Right lobe of liver (tissue), 6 donors: ENCODE data around the gene BMP2K. TPM values are rescaled to one million over a fixed set of nuclear protein-coding genes. Genes with fewer than 3 reads are reported as not detected.
A peak's percentile ranks its signal among the peaks of the same experiment; 100 is the strongest.

Experiments
- ATAC-seq, 4 donors: fragments of 200-7000 bp; cut with Tn5 transposase; one replicate each; pipeline ENCODE4 v1.9.1; 2020; ENCODE audit warnings: mild to moderate bottlenecking in 4 of 4, moderate library complexity in 4 of 4
- DNase-seq, 3 donors: peaks; one replicate each; pipeline ENCODE4 v3.0.0-alpha.2; 2020
- H3K27ac ChIP-seq, 3 donors: fragments of 200-600 bp; one replicate each; pipeline ENCODE4 v1.8.0; 2022
- H3K27me3 ChIP-seq, 2 donors: fragments of 200-600 bp; one replicate each; pipeline ENCODE4 v1.8.0; 2022
- H3K36me3 ChIP-seq, 4 donors: fragments of 200-600 bp; sonication (generic) in 1 of 4; one replicate each; pipeline versions ENCODE4 v1.5.1 to v1.8.0; 2017 to 2022; ENCODE audit warnings: control low read depth in 1 of 4
- H3K4me1 ChIP-seq, 4 donors: fragments of 200-600 bp; sonication (generic) in 1 of 4; one replicate each; pipeline versions ENCODE4 v1.5.1 to v1.8.0; 2017 to 2022; ENCODE audit warnings: control low read depth in 1 of 4
- H3K4me3 ChIP-seq, 3 donors: fragments of 200-600 bp; one replicate each; pipeline ENCODE4 v1.8.0; 2022
- H3K9me3 ChIP-seq, 4 donors: fragments of 200-600 bp; sonication (generic) in 1 of 4; one replicate each; pipeline versions ENCODE4 v1.5.1 to v1.8.0; 2017 to 2022; ENCODE audit warnings: control low read depth in 1 of 4
- CTCF ChIP-seq, 4 donors: fragments of 200-600 bp in 3 of 4; fragments of 450-650 bp in 1 of 4; IDR thresholded peaks; one replicate each; pipeline versions ENCODE4 v1.5.1 to v1.8.0; 2016 to 2022; ENCODE audit warnings: antibody characterized with exemption in 4 of 4, mild to moderate bottlenecking in 2 of 4
- POLR2A ChIP-seq: fragments of 450-650 bp; IDR thresholded peaks from one replicate; pipeline ENCODE4 v1.6.1; 2017; ENCODE audit warnings: antibody characterized with exemption, mild to moderate bottlenecking
- WGBS: methylation state at CpG from one replicate; pipeline ENCODE4 v1.1.6; 2018; ENCODE audit warnings: low coverage, low lambda C conversion rate; ENCODE audit not compliant: insufficient coverage; ENCODE audit errors: missing lambda C conversion rate; 5-methylcytosine and 5-hydroxymethylcytosine counted together
- intact Hi-C, 2 donors: fragments of 100-400 bp; cut with DNase I; formaldehyde crosslinking; loops; one replicate each; pipeline versions ENCODE4 v1.11.2 to v1.14.1; 2022
- total RNA-seq, 6 experiments: library from RNA; depleted of rRNA in 2 of 6; stranded (reverse); fragments of >200 nt in 2 of 6; fragmentation: NEBNext Ultra II Directional in 3 of 6; extraction: Animal tissue kit (Norgen Biotek cat#: 25700) in 3 of 6; gene quantifications; one replicate each; pipeline versions ENCODE4 v1.1.0 to v1.2.4, GENCODE V29; 2016 to 2023
- donor health status: DM: no; HTN: yes; CAD: no.
- donor health status: DM: no; HTN: no; CAD: no.
- donor health status: DM: no; HTN: no; CAD: no.
- donor health status: DM: no; HTN: yes; CAD: no.
- donor health status: DM: no; HTN: yes; CAD: no.

BMP2K gene
- total RNA-seq, 6 experiments from 2014 or later = 13.1 to 23.3 (median 18.2) TPM

GRCh38 chr4:78951862-78952472, 175.8 kb downstream of the BMP2K start:
- DNase-seq = no peak
- intact Hi-C loops = loop anchor here in 1 of 2 donors (10.0 kb wide), 1 partner anchor 623 kb away; no protein-coding TSS in a partner anchor
- WGBS = 51% methylated on average over 3 of the region's 3 CpGs

GRCh38 chr4:78953231-78953630, 177.1 kb downstream of the BMP2K start:
- no peaks in the 10 kb centered on the region for H3K36me3 ChIP-seq
- ATAC-seq = no peak

More at GRCh38 chr4:78951862-78952472, 175.8 kb downstream of the BMP2K start:
- H3K27me3 ChIP-seq = no peaks in the 10 kb centered on the region
- no peak overlapping the region for H3K27ac ChIP-seq
- no peaks in the 10 kb centered on the region for H3K9me3 ChIP-seq
- H3K4me3 ChIP-seq = no peak overlapping the region
- H3K4me1 ChIP-seq = no peaks in the 10 kb centered on the region
- peak; percentile 85 to 93 (median 88) for ATAC-seq
- H3K36me3 ChIP-seq = no peaks in the 10 kb centered on the region
- TF ChIP-seq POLR2A = no peak
- TF ChIP-seq CTCF (IDR thresholded peaks at IDR 0.05) = peak; percentile 58 to 80 (median 71)

GRCh38 chr4:78953769-78954666, 177.9 kb downstream of the BMP2K start:
- 36% methylated on average over 11 of the region's 11 CpGs for WGBS
- intact Hi-C loops = loop anchor here in 1 of 2 donors (10.0 kb wide), 1 partner anchor 621 kb away; no protein-coding TSS in a partner anchor
- Histone ChIP-seq H3K4me1 (no peaks in the 10 kb centered on the region), H3K4me3 (no peak overlapping the region), H3K27me3 (no peaks in the 10 kb centered on the region), H3K9me3 (no peaks in the 10 kb centered on the region), H3K36me3 (no peaks in the 10 kb centered on the region), H3K27ac (no peak overlapping the region)
- no peak for DNase-seq
- ATAC-seq = no peak
- TF ChIP-seq CTCF (IDR thresholded peaks at IDR 0.05) = no peak
- TF ChIP-seq POLR2A = no peak

More at GRCh38 chr4:78953231-78953630, 177.1 kb downstream of the BMP2K start:
- H3K9me3 ChIP-seq = no peaks in the 10 kb centered on the region
- H3K27ac ChIP-seq = no peak overlapping the region
- TF ChIP-seq POLR2A (no peak), CTCF (IDR thresholded peaks at IDR 0.05) (no peak)
- intact Hi-C loops = loop anchor here in 1 of 2 donors (10.0 kb wide), 1 partner anchor 622 kb away; no protein-coding TSS in a partner anchor
- no peaks in the 10 kb centered on the region for H3K27me3 ChIP-seq
- no peak overlapping the region for H3K4me3 ChIP-seq
- H3K4me1 ChIP-seq = no peaks in the 10 kb centered on the region
- no peak for DNase-seq
- WGBS = 87% methylated on average over 5 of the region's 5 CpGs

- Histone ChIP-seq H3K9me3 (no peaks in the 10 kb centered on the region), H3K4me3 (no peak overlapping the region), H3K36me3 (no peaks in the 10 kb centered on the region), H3K27ac (no peak overlapping the region), H3K4me1 (no peaks in the 10 kb centered on the region), H3K27me3 (no peaks in the 10 kb centered on the region)
- 67% methylated on average over 5 of the region's 5 CpGs for WGBS
- intact Hi-C loops = loop anchor here in 1 of 2 donors (10.0 kb wide), 1 partner anchor 618 kb away; no protein-coding TSS in a partner anchor
- TF ChIP-seq POLR2A (no peak), CTCF (IDR thresholded peaks at IDR 0.05) (no peak)
- ATAC-seq (no peak), DNase-seq (no peak)
Measured at GRCh38 chr4:78956975-78957374, 180.8 kb downstream of the BMP2K start.
